SK-N-SH (cell line): ENCODE measurements around the gene PLEKHA6. TPM values are rescaled to one million over a fixed set of nuclear protein-coding genes. Genes with fewer than 3 reads are reported as not detected.

Experiments used
- CTCF ChIA-PET: fragments of 300-600, 350-600 bp; formaldehyde crosslinking; extraction: SDS; loops from one replicate; lab custom pipeline; 2021; lab: Yijun Ruan, JAX
- POLR2A ChIA-PET: fragments of 350-600 bp; sonication (Branson Sonifier 250); formaldehyde crosslinking; extraction: SDS; loops from one replicate; lab custom pipeline; 2020; ENCODE audit warnings: antibody characterized with exemption, inconsistent platforms; lab: Yijun Ruan, JAX
- DNase-seq: peaks from one replicate; pipeline ENCODE4 v3.0.0; 2012
- H2AFZ ChIP-seq: fragments of 200-600 bp; sonication (generic); 2 replicates; pipeline ENCODE4 v1.8.1; 2016; ENCODE audit warnings: antibody characterized with exemption, mild to moderate bottlenecking, low read depth
- H3F3A ChIP-seq: fragments of 200-600 bp; sonication (generic); replicated peaks from 2 replicates; pipeline ENCODE3; 2016; ENCODE audit warnings: antibody characterized with exemption, mild to moderate bottlenecking; ENCODE audit not compliant: insufficient read depth
- H3K27ac ChIP-seq, 2 experiments: fragments of 200-500 bp in 1 of 2; fragments of 200-600 bp in 1 of 2; sonication (Bioruptor generic) in 1 of 2; sonication (generic), shearing (Covaris generic) in 1 of 2; 2 replicates each; pipeline versions ENCODE4 v1.5.1 to v1.6.1; 2014 to 2016; ENCODE audit warnings: low read depth in 2 of 2, inconsistent platforms in 1 of 2, low read length in 1 of 2, mild to moderate bottlenecking in 1 of 2, mixed read lengths in 1 of 2
- H3K27me3 ChIP-seq: fragments of 200-600 bp; sonication (generic), shearing (Covaris generic); 2 replicates; pipeline ENCODE4 v1.6.1; 2016; ENCODE audit warnings: mixed run types; ENCODE audit not compliant: insufficient read depth
- H3K36me3 ChIP-seq, 2 experiments: fragments of 200-500 bp in 1 of 2; fragments of 200-600 bp in 1 of 2; sonication (Bioruptor generic) in 1 of 2; sonication (generic) in 1 of 2; replicated peaks in 1 of 2; 2 replicates each; pipeline versions ENCODE3 to v1.5.1; 2014 to 2016; ENCODE audit warnings: low read length in 1 of 2, mild to moderate bottlenecking in 1 of 2; ENCODE audit not compliant: insufficient read depth in 2 of 2, control insufficient read depth in 1 of 2
- H3K4me1 ChIP-seq, 2 experiments: fragments of 200-500 bp in 1 of 2; fragments of 200-600 bp in 1 of 2; sonication (Bioruptor generic) in 1 of 2; sonication (generic), shearing (Covaris generic) in 1 of 2; 2 replicates each; pipeline versions ENCODE4 v1.5.1 to v1.6.1; 2014 to 2016; ENCODE audit warnings: low read depth in 1 of 2, low read length in 1 of 2, mixed run types in 1 of 2; ENCODE audit not compliant: insufficient read depth in 2 of 2, control insufficient read depth in 1 of 2
- H3K4me2 ChIP-seq: fragments of 200-600 bp; sonication (generic), shearing (Covaris generic); 2 replicates; pipeline ENCODE4 v1.6.1; 2017; ENCODE audit warnings: mixed run types
- H3K4me3 ChIP-seq, 2 experiments: fragments of 200-500 bp in 1 of 2; fragments of 200-600 bp in 1 of 2; sonication (Bioruptor generic) in 1 of 2; sonication (generic), shearing (Covaris generic) in 1 of 2; 2 replicates each; pipeline versions ENCODE4 v1.5.1 to v1.8.1; 2014 to 2016; ENCODE audit warnings: low read depth in 2 of 2, inconsistent platforms in 1 of 2, low read length in 1 of 2, mild to moderate bottlenecking in 1 of 2, mixed read lengths in 1 of 2, moderate library complexity in 1 of 2
- H3K79me2 ChIP-seq: fragments of 200-600 bp; sonication (generic); 2 replicates; pipeline ENCODE4 v1.8.1; 2017; ENCODE audit warnings: mild to moderate bottlenecking; ENCODE audit not compliant: insufficient read depth
- H3K9ac ChIP-seq: fragments of 200-600 bp; sonication (generic); 2 replicates; pipeline ENCODE4 v1.6.1; 2017; ENCODE audit warnings: mixed run types
- H3K9me2 ChIP-seq: fragments of 200-600 bp; sonication (generic); 2 replicates; pipeline ENCODE4 v1.6.1; 2017; ENCODE audit warnings: mixed run types
- H3K9me3 ChIP-seq: fragments of 200-600 bp; sonication (generic); 2 replicates; pipeline ENCODE4 v1.6.1; 2017; ENCODE audit warnings: mixed run types, mild to moderate bottlenecking, moderate library complexity
- H4K20me1 ChIP-seq: fragments of 200-600 bp; sonication (generic); 2 replicates; pipeline ENCODE4 v1.6.1; 2017; ENCODE audit warnings: mild to moderate bottlenecking, mixed run types; ENCODE audit not compliant: insufficient read depth
- CTCF ChIP-seq: fragments of 200-600 bp; sonication (generic); IDR thresholded peaks from 2 replicates; pipeline ENCODE4 v1.6.1; 2017; ENCODE audit warnings: antibody characterized with exemption, mild to moderate bottlenecking, moderate library complexity
- ELF1 ChIP-seq: IDR thresholded peaks from 2 replicates; pipeline ENCODE4 v1.4.0; 2012
- EP300 ChIP-seq, 2 experiments: IDR thresholded peaks; 2 replicates each; pipeline versions ENCODE4 v1.4.0 to v1.6.1; 2012; ENCODE audit warnings: borderline replicate concordance in 1 of 2, low read depth in 1 of 2, low read length in 1 of 2
- EZH2phosphoT487 ChIP-seq: fragments of 200-600 bp; sonication (generic); IDR thresholded peaks from 2 replicates; pipeline ENCODE4 v1.6.1; 2017; ENCODE audit warnings: low read depth, mixed run types, mild to moderate bottlenecking, antibody characterized with exemption, moderate library complexity, borderline replicate concordance
- FOXJ3 ChIP-seq: sonication (generic); formaldehyde crosslinking; IDR thresholded peaks from 2 replicates; pipeline ENCODE4 v1.5.1; 2020; ENCODE audit warnings: mild to moderate bottlenecking, missing genetic modification reagents
- GABPA ChIP-seq: IDR thresholded peaks from 2 replicates; pipeline ENCODE4 v1.4.0; 2012; ENCODE audit warnings: low read depth, mild to moderate bottlenecking
- GATA2 ChIP-seq: sonication (generic); formaldehyde crosslinking; IDR thresholded peaks from 2 replicates; pipeline ENCODE4 v1.5.0; 2020; ENCODE audit warnings: mild to moderate bottlenecking, missing genetic modification reagents
- JUND ChIP-seq: IDR thresholded peaks from 2 replicates; pipeline ENCODE4 v1.4.0; 2012
- MXI1 ChIP-seq: IDR thresholded peaks from 2 replicates; pipeline ENCODE4 v1.6.1; 2012; ENCODE audit warnings: mild to moderate bottlenecking, low read depth, low read length, improper control_type of control experiment
- RAD21 ChIP-seq: IDR thresholded peaks from 2 replicates; pipeline ENCODE4 v1.6.1; 2012; ENCODE audit warnings: mild to moderate bottlenecking, low read length
- RFX5 ChIP-seq: IDR thresholded peaks from 2 replicates; pipeline ENCODE4 v1.6.1; 2012; ENCODE audit warnings: mild to moderate bottlenecking, improper control_type of control experiment, low read length
- SMC3 ChIP-seq: IDR thresholded peaks from 2 replicates; pipeline ENCODE4 v1.6.1; 2012; ENCODE audit warnings: low read depth, low read length, improper control_type of control experiment
- TAF1 ChIP-seq: IDR thresholded peaks from 2 replicates; pipeline ENCODE4 v1.6.1; 2012; ENCODE audit warnings: low read depth, mild to moderate bottlenecking, low read length, moderate library complexity, borderline replicate concordance
- TEAD4 ChIP-seq: IDR thresholded peaks from 2 replicates; pipeline ENCODE4 v1.4.0; 2012; ENCODE audit warnings: mild to moderate bottlenecking, borderline replicate concordance; ENCODE audit not compliant: insufficient read depth
- USF1 ChIP-seq: IDR thresholded peaks from 2 replicates; pipeline ENCODE4 v1.4.0; 2012; ENCODE audit warnings: low read depth, borderline replicate concordance
- YY1 ChIP-seq: IDR thresholded peaks from 2 replicates; pipeline ENCODE4 v1.4.0; 2012; ENCODE audit warnings: low read depth, mild to moderate bottlenecking
- WGBS: methylation state at CpG from one replicate; pipeline ENCODE4 v1.1.6; 2017; ENCODE audit warnings: low lambda C conversion rate; 5-methylcytosine and 5-hydroxymethylcytosine counted together
- polyA plus RNA-seq, 3 experiments: library from polyadenylated mRNA; depleted of rRNA; stranded (reverse); fragments of >200 nt; gene quantifications; 2 replicates each; pipeline ENCODE4 v1.2.3, GENCODE V29; 2012
- TF ChIP-seq, protein P1 (sequence below): IDR thresholded peaks from 2 replicates; pipeline ENCODE4 v1.4.0; 2012; ENCODE audit warnings: low read depth
- TF ChIP-seq, protein P2 (sequence below): IDR thresholded peaks from 2 replicates; pipeline ENCODE4 v1.4.0; 2012; ENCODE audit warnings: low read depth, borderline replicate concordance
- TF ChIP-seq, protein P3 (sequence below): fragments of 150-350 bp; IDR thresholded peaks from 2 replicates; pipeline ENCODE4 v1.6.1; 2016; ENCODE audit warnings: mild to moderate bottlenecking, low read depth, low read length
- TF ChIP-seq, protein P4 (sequence below): fragments of 150-350 bp; IDR thresholded peaks from 2 replicates; pipeline ENCODE4 v1.6.1; 2017; ENCODE audit warnings: antibody characterized with exemption, low read length, low read depth, borderline replicate concordance

Gene PLEKHA6
- polyA plus RNA-seq, 1 of the 3 experiments (the other 2 are of a cell fraction): 1.2 TPM

GRCh38 chr1:204367956-204368355, 8.2 kb upstream of the PLEKHA6 start:
- WGBS: 81% methylated on average over 10 of the region's 10 CpGs
- Histone ChIP-seq H3K79me2 (no peaks in the 10 kb centered on the region), H3K27me3 (peaks cover 17% of the 10 kb centered on the region; the same call in 1 of the 2 replicates), H3K9me2 (no peaks in the 10 kb centered on the region), H3K4me2 (no peak overlapping the region)
- CTCF ChIA-PET: interaction anchor here (1.2 to 4.8 kb wide), 7 partner anchors 8 to 205 kb away, joined by 4 to 39 read pairs (median 10); partner anchors contain the start of gene GOLT1A
- TF ChIP-seq GATA2 (CRISPR knock-in tag) (no peak), TAF1 (no peak), TEAD4 (no peak), EZH2phosphoT487 (no peak)
- TF ChIP-seq, all 33 proteins: peak for 0
- no peaks in the 10 kb centered on the region for H4K20me1 ChIP-seq
- no peaks in the 10 kb centered on the region for H3K9me3 ChIP-seq
- no peaks in the 10 kb centered on the region for H3F3A ChIP-seq
- no peak overlapping the region for H2AFZ ChIP-seq
- POLR2A ChIA-PET: no interaction called here
- DNase-seq: no peak
- no peak overlapping the region for H3K4me3 ChIP-seq
- H3K27ac ChIP-seq: no peak overlapping the region
- no peak overlapping the region for H3K9ac ChIP-seq
- peaks cover 4 to 6% of the 10 kb centered on the region in 2 experiments; a peak in 1 of 4 replicates for H3K4me1 ChIP-seq
- H3K36me3 ChIP-seq: no peaks in the 10 kb centered on the region

DNA sequence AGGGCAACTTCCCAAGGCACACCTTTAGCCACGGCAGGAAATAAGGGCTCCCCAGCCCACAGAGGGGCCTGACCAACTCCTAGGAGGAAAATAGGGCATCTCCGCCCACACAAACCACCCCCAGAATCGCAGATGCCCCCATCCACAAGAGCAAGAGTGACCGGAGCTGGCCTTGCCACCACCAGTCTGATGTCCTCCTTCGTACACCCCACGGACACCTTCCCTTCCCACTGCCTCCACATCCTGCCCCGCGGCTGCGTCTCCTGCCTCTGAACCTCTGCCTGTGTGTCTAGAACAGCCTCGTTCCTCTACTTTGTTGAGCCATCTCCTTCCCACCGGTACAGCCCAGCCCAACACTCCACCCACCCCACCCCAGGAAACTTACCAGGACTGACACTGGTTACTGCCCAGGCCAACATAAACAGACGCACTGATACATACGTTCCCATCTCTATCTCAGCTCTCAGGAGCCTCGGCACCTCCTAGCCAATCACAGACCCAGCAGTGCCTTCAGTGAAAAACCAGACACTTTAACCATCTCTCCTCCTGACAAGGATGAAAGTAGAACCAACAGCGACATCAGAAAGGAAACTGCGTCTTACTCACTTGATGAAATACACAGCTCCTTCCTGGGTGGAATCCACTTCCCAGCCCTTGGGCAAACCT, 7.6 kb upstream of the PLEKHA6 start:
- POLR2A ChIA-PET: no interaction called here
- Histone ChIP-seq H3K36me3 (no peaks in the 10 kb centered on the region), H3K27me3 (peaks cover 17% of the 10 kb centered on the region; the same call in 1 of the 2 replicates), H3K79me2 (no peaks in the 10 kb centered on the region), H3K9me3 (no peaks in the 10 kb centered on the region), H2AFZ (no peak overlapping the region), H3K4me3 (no peak overlapping the region), H3K9me2 (no peaks in the 10 kb centered on the region), H3F3A (no peaks in the 10 kb centered on the region), H3K4me2 (no peak overlapping the region), H4K20me1 (no peaks in the 10 kb centered on the region), H3K9ac (no peak overlapping the region), H3K27ac (no peak overlapping the region), H3K4me1 (peaks cover 4 to 7% of the 10 kb centered on the region in 2 experiments; a peak in 1 of 4 replicates)
- CTCF ChIA-PET: interaction anchor here (1.0 to 3.3 kb wide), 9 partner anchors 9 to 205 kb away, joined by 3 to 21 read pairs (median 4); partner anchors contain the start of gene GOLT1A
- WGBS: 73% methylated on average over 16 of the region's 16 CpGs
- DNase-seq: no peak
- TF ChIP-seq, protein P1, sequence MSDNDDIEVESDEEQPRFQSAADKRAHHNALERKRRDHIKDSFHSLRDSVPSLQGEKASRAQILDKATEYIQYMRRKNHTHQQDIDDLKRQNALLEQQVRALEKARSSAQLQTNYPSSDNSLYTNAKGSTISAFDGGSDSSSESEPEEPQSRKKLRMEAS: no peak
- no peak for TF ChIP-seq MXI1
- no peak for TF ChIP-seq RAD21
- TF ChIP-seq, protein P2, sequence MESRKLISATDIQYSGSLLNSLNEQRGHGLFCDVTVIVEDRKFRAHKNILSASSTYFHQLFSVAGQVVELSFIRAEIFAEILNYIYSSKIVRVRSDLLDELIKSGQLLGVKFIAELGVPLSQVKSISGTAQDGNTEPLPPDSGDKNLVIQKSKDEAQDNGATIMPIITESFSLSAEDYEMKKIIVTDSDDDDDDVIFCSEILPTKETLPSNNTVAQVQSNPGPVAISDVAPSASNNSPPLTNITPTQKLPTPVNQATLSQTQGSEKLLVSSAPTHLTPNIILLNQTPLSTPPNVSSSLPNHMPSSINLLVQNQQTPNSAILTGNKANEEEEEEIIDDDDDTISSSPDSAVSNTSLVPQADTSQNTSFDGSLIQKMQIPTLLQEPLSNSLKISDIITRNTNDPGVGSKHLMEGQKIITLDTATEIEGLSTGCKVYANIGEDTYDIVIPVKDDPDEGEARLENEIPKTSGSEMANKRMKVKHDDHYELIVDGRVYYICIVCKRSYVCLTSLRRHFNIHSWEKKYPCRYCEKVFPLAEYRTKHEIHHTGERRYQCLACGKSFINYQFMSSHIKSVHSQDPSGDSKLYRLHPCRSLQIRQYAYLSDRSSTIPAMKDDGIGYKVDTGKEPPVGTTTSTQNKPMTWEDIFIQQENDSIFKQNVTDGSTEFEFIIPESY: no peak
- TF ChIP-seq JUND: no peak
- TF ChIP-seq USF1: no peak
- TF ChIP-seq RFX5: no peak
- no peak for TF ChIP-seq EZH2phosphoT487
- TF ChIP-seq YY1: no peak
- no peak for TF ChIP-seq SMC3
- TF ChIP-seq, protein P3, sequence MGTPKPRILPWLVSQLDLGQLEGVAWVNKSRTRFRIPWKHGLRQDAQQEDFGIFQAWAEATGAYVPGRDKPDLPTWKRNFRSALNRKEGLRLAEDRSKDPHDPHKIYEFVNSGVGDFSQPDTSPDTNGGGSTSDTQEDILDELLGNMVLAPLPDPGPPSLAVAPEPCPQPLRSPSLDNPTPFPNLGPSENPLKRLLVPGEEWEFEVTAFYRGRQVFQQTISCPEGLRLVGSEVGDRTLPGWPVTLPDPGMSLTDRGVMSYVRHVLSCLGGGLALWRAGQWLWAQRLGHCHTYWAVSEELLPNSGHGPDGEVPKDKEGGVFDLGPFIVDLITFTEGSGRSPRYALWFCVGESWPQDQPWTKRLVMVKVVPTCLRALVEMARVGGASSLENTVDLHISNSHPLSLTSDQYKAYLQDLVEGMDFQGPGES: no peak
- TF ChIP-seq, protein P4, sequence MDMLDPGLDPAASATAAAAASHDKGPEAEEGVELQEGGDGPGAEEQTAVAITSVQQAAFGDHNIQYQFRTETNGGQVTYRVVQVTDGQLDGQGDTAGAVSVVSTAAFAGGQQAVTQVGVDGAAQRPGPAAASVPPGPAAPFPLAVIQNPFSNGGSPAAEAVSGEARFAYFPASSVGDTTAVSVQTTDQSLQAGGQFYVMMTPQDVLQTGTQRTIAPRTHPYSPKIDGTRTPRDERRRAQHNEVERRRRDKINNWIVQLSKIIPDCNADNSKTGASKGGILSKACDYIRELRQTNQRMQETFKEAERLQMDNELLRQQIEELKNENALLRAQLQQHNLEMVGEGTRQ: no peak
- TF ChIP-seq GATA2 (CRISPR knock-in tag): no peak
- no peak for TF ChIP-seq ELF1
- no peak for TF ChIP-seq FOXJ3
- TF ChIP-seq CTCF: no peak
- TF ChIP-seq EP300 (IDR thresholded peaks at IDR 0.05; ENCODE audit: borderline replicate concordance in 1 of 2, low read depth in 1 of 2, low read length in 1 of 2): no peak
- no peak for TF ChIP-seq GABPA
